H9 (cell line): ENCODE measurements around the gene DNAJC5. TPM values are rescaled to one million over a fixed set of nuclear protein-coding genes. Genes with fewer than 3 reads are reported as not detected.

ENCODE experiments used
- DNase-seq: peaks from one replicate; pipeline ENCODE4 v3.0.0-alpha.2; 2017
- H2AFZ ChIP-seq: one replicate; pipeline ENCODE4 v1.6.1; 2013; ENCODE audit warnings: mild to moderate bottlenecking, low read length, control low read depth, moderate library complexity
- H2AK5ac ChIP-seq: 2 replicates; pipeline ENCODE4 v1.6.1; 2013; ENCODE audit warnings: low read length, control low read depth, mixed read lengths; ENCODE audit not compliant: insufficient read length
- H2BK120ac ChIP-seq: one replicate; pipeline ENCODE4 v1.6.1; 2013; ENCODE audit warnings: low read depth, mild to moderate bottlenecking, low read length, control low read depth, inconsistent platforms; ENCODE audit not compliant: poor library complexity, severe bottlenecking
- H2BK12ac ChIP-seq: 2 replicates; pipeline ENCODE4 v1.6.1; 2013; ENCODE audit warnings: low read length, control low read depth, mixed read lengths, low read depth; ENCODE audit not compliant: insufficient read length
- H2BK15ac ChIP-seq: 2 replicates; pipeline ENCODE4 v1.6.1; 2013; ENCODE audit warnings: low read depth, low read length, control low read depth
- H2BK20ac ChIP-seq: one replicate; pipeline ENCODE4 v1.6.1; 2013; ENCODE audit warnings: low read depth, mild to moderate bottlenecking, low read length, control low read depth, inconsistent platforms; ENCODE audit not compliant: poor library complexity, severe bottlenecking
- H2BK5ac ChIP-seq: 2 replicates; pipeline ENCODE4 v1.6.1; 2013; ENCODE audit warnings: low read length, control low read depth, mixed read lengths; ENCODE audit not compliant: insufficient read length
- H3K14ac ChIP-seq: 2 replicates; pipeline ENCODE4 v1.6.1; 2013; ENCODE audit warnings: low read length, control low read depth; ENCODE audit not compliant: insufficient read depth
- H3K18ac ChIP-seq: 2 replicates; pipeline ENCODE4 v1.6.1; 2013; ENCODE audit warnings: low read depth, mild to moderate bottlenecking, mixed read lengths, low read length, control low read depth; ENCODE audit not compliant: insufficient read length
- H3K23ac ChIP-seq: 2 replicates; pipeline ENCODE4 v1.6.1; 2013; ENCODE audit warnings: low read length, control low read depth, mixed read lengths, low read depth; ENCODE audit not compliant: insufficient read length
- H3K23me2 ChIP-seq: 2 replicates; pipeline ENCODE4 v1.6.1; 2013; ENCODE audit warnings: low read depth, mild to moderate bottlenecking, mixed read lengths, low read length, control low read depth; ENCODE audit not compliant: insufficient read length, poor library complexity, severe bottlenecking
- H3K27ac ChIP-seq: 2 replicates; pipeline ENCODE4 v1.5.1; 2013; ENCODE audit warnings: low read length, control low read depth, mixed read lengths, low read depth; ENCODE audit not compliant: insufficient read length
- H3K27me3 ChIP-seq: 2 replicates; pipeline ENCODE4 v1.6.1; 2013; ENCODE audit warnings: low read length, control low read depth, inconsistent platforms; ENCODE audit not compliant: insufficient read depth
- H3K4ac ChIP-seq: 2 replicates; pipeline ENCODE4 v1.6.1; 2013; ENCODE audit warnings: low read depth, mild to moderate bottlenecking, control low read depth, inconsistent platforms, low read length, moderate library complexity
- H3K4me1 ChIP-seq: 2 replicates; pipeline ENCODE4 v1.6.1; 2013; ENCODE audit warnings: low read length, control low read depth, inconsistent platforms; ENCODE audit not compliant: insufficient read depth
- H3K4me2 ChIP-seq: 2 replicates; pipeline ENCODE4 v1.6.1; 2013; ENCODE audit warnings: low read length, control low read depth, mixed read lengths; ENCODE audit not compliant: insufficient read length, insufficient read depth
- H3K56ac ChIP-seq: 2 replicates; pipeline ENCODE4 v1.6.1; 2013; ENCODE audit warnings: low read depth, mild to moderate bottlenecking, mixed read lengths, low read length, control low read depth; ENCODE audit not compliant: insufficient read length
- H3K79me1 ChIP-seq: 2 replicates; pipeline ENCODE4 v1.6.1; 2013; ENCODE audit warnings: low read depth, mild to moderate bottlenecking, moderate library complexity, low read length, control low read depth, inconsistent platforms; ENCODE audit not compliant: insufficient read depth, poor library complexity, severe bottlenecking
- H3K79me2 ChIP-seq: 2 replicates; pipeline ENCODE4 v1.6.1; 2013; ENCODE audit warnings: low read length, control low read depth, inconsistent platforms; ENCODE audit not compliant: insufficient read depth
- H3K9ac ChIP-seq: 2 replicates; pipeline ENCODE4 v1.6.1; 2013; ENCODE audit warnings: low read length, control low read depth, mixed read lengths; ENCODE audit not compliant: insufficient read length; ENCODE audit errors: extremely low read depth
- H3K9me3 ChIP-seq: one replicate; pipeline ENCODE4 v1.6.1; 2013; ENCODE audit warnings: low read depth, low read length, inconsistent platforms; ENCODE audit not compliant: control insufficient read depth
- H3T11ph ChIP-seq: one replicate; pipeline ENCODE4 v1.6.1; 2013; ENCODE audit warnings: mild to moderate bottlenecking, low read length, control low read depth, inconsistent platforms
- H4K20me1 ChIP-seq: one replicate; pipeline ENCODE4 v1.6.1; 2013; ENCODE audit not compliant: control insufficient read depth, insufficient read length, insufficient read depth
- H4K5ac ChIP-seq: 2 replicates; pipeline ENCODE4 v1.6.1; 2013; ENCODE audit warnings: low read depth, mild to moderate bottlenecking, mixed read lengths, low read length, control low read depth; ENCODE audit not compliant: insufficient read length
- H4K8ac ChIP-seq: replicated peaks from 2 replicates; pipeline ENCODE4 v1.6.1; 2013; ENCODE audit warnings: low read length, control low read depth, mixed read lengths, low read depth; ENCODE audit not compliant: insufficient read length
- H4K91ac ChIP-seq: 2 replicates; pipeline ENCODE4 v1.6.1; 2013; ENCODE audit warnings: low read depth, mild to moderate bottlenecking, moderate library complexity, mixed read lengths, low read length, control low read depth; ENCODE audit not compliant: insufficient read length
- H3K27ac Mint-ChIP-seq, 3 experiments: 2 replicates in 2 of 3; 3 replicates in 1 of 3; pipeline ENCODE4 v1.8.0; 2020 to 2021; ENCODE audit warnings: mixed read lengths in 3 of 3, mild to moderate bottlenecking in 1 of 3, moderate library complexity in 1 of 3
- H3K27me3 Mint-ChIP-seq: 2 replicates; pipeline ENCODE4 v1.8.0; 2021; ENCODE audit warnings: low read depth, mild to moderate bottlenecking, moderate library complexity, mixed read lengths
- H3K36me3 Mint-ChIP-seq, 3 experiments: 2 replicates in 2 of 3; 3 replicates in 1 of 3; pipeline ENCODE4 v1.8.0; 2020 to 2021; ENCODE audit warnings: low read depth in 3 of 3, mixed read lengths in 3 of 3; ENCODE audit not compliant: insufficient read depth in 1 of 3
- H3K4me1 Mint-ChIP-seq, 2 experiments: 2 replicates each; pipeline ENCODE4 v1.8.0; 2020; ENCODE audit warnings: mixed read lengths in 2 of 2
- H3K4me3 Mint-ChIP-seq, 2 experiments: 2 replicates in 1 of 2; 3 replicates in 1 of 2; pipeline ENCODE4 v1.8.0; 2020 to 2021; ENCODE audit warnings: mild to moderate bottlenecking in 2 of 2, mixed read lengths in 2 of 2, moderate library complexity in 1 of 2
- H3K9me3 Mint-ChIP-seq, 2 experiments: 2 replicates in 1 of 2; 3 replicates in 1 of 2; pipeline ENCODE4 v1.8.0; 2020; ENCODE audit warnings: mild to moderate bottlenecking in 2 of 2, mixed read lengths in 2 of 2, moderate library complexity in 1 of 2
- CTCF ChIP-seq: fragments of 200-600 bp; sonication (generic); conservative IDR thresholded peaks from 3 replicates; pipeline ENCODE4 v1.8.0; 2021; ENCODE audit warnings: antibody characterized with exemption, mild to moderate bottlenecking
- WGBS: extraction: QIAGEN DNeasy Blood & Tissue Kit; methylation state at CpG from one replicate; pipeline ENCODE4 v1.1.7; 2013; ENCODE audit warnings: missing lambda C conversion rate, low lambda C conversion rate, mixed read lengths; ENCODE audit not compliant: insufficient read length; ENCODE audit errors: extremely low coverage; 5-methylcytosine and 5-hydroxymethylcytosine counted together
- total RNA-seq: library from RNA; stranded (reverse); gene quantifications from 2 replicates; pipeline ENCODE4 v1.2.1, GENCODE V29; 2021

The DNAJC5 gene
- total RNA-seq, 1 experiment from 2014 or later = 43.0 TPM

GRCh38 chr20:63863021-63863797 is 31.7 kb upstream of the DNAJC5 start:
- peaks cover 3% of the 10 kb centered on the region; the same call in 1 of the 2 replicates for H3K79me2 ChIP-seq
- peak overlapping the region; percentile 12 for H3K9ac ChIP-seq
- H3K14ac ChIP-seq = no peak overlapping the region; the same call in 1 of the 2 replicates
- DNase-seq = no peak
- no peak overlapping the region for H2BK5ac ChIP-seq
- no peak overlapping the region for H4K91ac ChIP-seq
- H3K9me3 ChIP-seq = no peaks in the 10 kb centered on the region
- peak overlapping the region; percentile 77 to 97 (median 96); a peak in 6 of 7 replicates for H3K27ac Mint-ChIP-seq
- no peak overlapping the region for H2BK12ac ChIP-seq
- TF ChIP-seq CTCF = no peak
- no peak overlapping the region for H3K27ac ChIP-seq
- H4K20me1 ChIP-seq = no peaks in the 10 kb centered on the region
- no peak overlapping the region for H2AFZ ChIP-seq
- H3K4me2 ChIP-seq = peak overlapping the region; percentile 47
- H3K56ac ChIP-seq = no peak overlapping the region
- peaks cover 31 to 43% of the 10 kb centered on the region in 2 experiments for H3K4me1 Mint-ChIP-seq
- peaks cover 3% of the 10 kb centered on the region for H3K79me1 ChIP-seq
- H2AK5ac ChIP-seq = no peak overlapping the region
- no peak overlapping the region for H3K4ac ChIP-seq
- H3K27me3 ChIP-seq = no peaks in the 10 kb centered on the region
- no peak overlapping the region for H3K18ac ChIP-seq
- WGBS = no CpG with 5 or more reads among the region's 18 CpGs
- peaks cover 3 to 18% (median 16%) of the 10 kb centered on the region in 3 experiments for H3K36me3 Mint-ChIP-seq
- H2BK20ac ChIP-seq = no peak overlapping the region
- H3T11ph ChIP-seq = no peak overlapping the region
- no peak overlapping the region for H2BK15ac ChIP-seq
- H4K8ac ChIP-seq = no peak overlapping the region
- H4K5ac ChIP-seq = no peak overlapping the region
- H3K4me1 ChIP-seq = peaks cover 2% of the 10 kb centered on the region; the same call in 1 of the 2 replicates
- no peak overlapping the region for H3K23ac ChIP-seq
- H3K9me3 Mint-ChIP-seq = 0 out of 5 replicates have a peak, but pooled peaks cover 0 to 2% of the 10 kb centered on the region in 2 experiments
- H2BK120ac ChIP-seq = no peak overlapping the region
- H3K4me3 Mint-ChIP-seq = peak overlapping the region; percentile 91 to 93
- peaks cover 3% of the 10 kb centered on the region for H3K23me2 ChIP-seq
- no peaks in the 10 kb centered on the region for H3K27me3 Mint-ChIP-seq
